Testis (tissue), 2 donors: ENCODE data around the gene MZT1.

Source experiments
- POLR2A ChIP-seq: fragments of 450-650 bp; IDR thresholded peaks from one replicate; pipeline ENCODE4 v1.6.1; 2017; ENCODE audit warnings: antibody characterized with exemption, mild to moderate bottlenecking, moderate library complexity
- TF ChIP-seq, protein P1 (sequence below), 3 experiments: fragments of 450-650 bp in 2 of 3; fragments of 200-600 bp in 1 of 3; sonication (generic) in 1 of 3; IDR thresholded peaks; one replicate each; pipeline ENCODE4 v1.5.1; 2016 to 2019; ENCODE audit warnings: antibody characterized with exemption in 3 of 3, mild to moderate bottlenecking in 2 of 3, moderate library complexity in 1 of 3

- TF ChIP-seq, protein P1, sequence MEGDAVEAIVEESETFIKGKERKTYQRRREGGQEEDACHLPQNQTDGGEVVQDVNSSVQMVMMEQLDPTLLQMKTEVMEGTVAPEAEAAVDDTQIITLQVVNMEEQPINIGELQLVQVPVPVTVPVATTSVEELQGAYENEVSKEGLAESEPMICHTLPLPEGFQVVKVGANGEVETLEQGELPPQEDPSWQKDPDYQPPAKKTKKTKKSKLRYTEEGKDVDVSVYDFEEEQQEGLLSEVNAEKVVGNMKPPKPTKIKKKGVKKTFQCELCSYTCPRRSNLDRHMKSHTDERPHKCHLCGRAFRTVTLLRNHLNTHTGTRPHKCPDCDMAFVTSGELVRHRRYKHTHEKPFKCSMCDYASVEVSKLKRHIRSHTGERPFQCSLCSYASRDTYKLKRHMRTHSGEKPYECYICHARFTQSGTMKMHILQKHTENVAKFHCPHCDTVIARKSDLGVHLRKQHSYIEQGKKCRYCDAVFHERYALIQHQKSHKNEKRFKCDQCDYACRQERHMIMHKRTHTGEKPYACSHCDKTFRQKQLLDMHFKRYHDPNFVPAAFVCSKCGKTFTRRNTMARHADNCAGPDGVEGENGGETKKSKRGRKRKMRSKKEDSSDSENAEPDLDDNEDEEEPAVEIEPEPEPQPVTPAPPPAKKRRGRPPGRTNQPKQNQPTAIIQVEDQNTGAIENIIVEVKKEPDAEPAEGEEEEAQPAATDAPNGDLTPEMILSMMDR (IDR thresholded peaks at IDR 0.05), result no peak
- no peak for TF ChIP-seq POLR2A
These were observed 34.4 kb downstream of the MZT1 start for GRCh38 chr13:72692884-72693514.
